CD4-positive, alpha-beta T cell (primary cell): ENCODE measurements around the gene ADGRG1. TPM values are rescaled to one million over a fixed set of nuclear protein-coding genes. Genes with fewer than 3 reads are reported as not detected.

Experiments used
- ATAC-seq: fragments of 200-7000 bp; cut with Tn5 transposase; one replicate; pipeline ENCODE4 v1.10.0; 2022; ENCODE audit warnings: mild to moderate bottlenecking; ENCODE audit not compliant: poor library complexity
- CTCF ChIA-PET: fragments of 350-600 bp; sonication (Branson Sonifier 250); formaldehyde crosslinking; loops from one replicate; lab custom pipeline; 2021; ENCODE audit warnings: antibody characterized with exemption, inconsistent platforms; lab: Charles Lee
- POLR2A ChIA-PET: fragments of 350-600 bp; sonication (Branson Sonifier 250); formaldehyde crosslinking; loops from one replicate; lab custom pipeline; 2021; ENCODE audit warnings: antibody characterized with exemption, inconsistent platforms; lab: Charles Lee
- DNase-seq, 14 experiments: peaks; one replicate each; pipeline ENCODE4 v3.0.0-alpha.2; 2013 to 2020; ENCODE audit warnings: mixed read lengths in 2 of 14
- H3K27ac ChIP-seq, 2 donors: one replicate each; pipeline versions ENCODE4 v1.5.1 to v1.7.0; 2013; ENCODE audit warnings: low read length in 2 of 2, low read depth in 1 of 2, mild to moderate bottlenecking in 1 of 2
- H3K27me3 ChIP-seq, 2 experiments: 1 replicate in 1 of 2; 2 replicates in 1 of 2; pipeline versions ENCODE4 v1.6.1 to v1.7.0; 2013; ENCODE audit warnings: low read length in 2 of 2, control low read depth in 1 of 2, mild to moderate bottlenecking in 1 of 2, moderate library complexity in 1 of 2; ENCODE audit not compliant: insufficient read depth in 2 of 2, control insufficient read depth in 1 of 2
- H3K36me3 ChIP-seq: one replicate; pipeline ENCODE4 v1.6.1; 2013; ENCODE audit warnings: low read length, control low read depth; ENCODE audit not compliant: insufficient read depth
- H3K4me1 ChIP-seq: one replicate; pipeline ENCODE4 v1.6.1; 2013; ENCODE audit warnings: low read length, control low read depth; ENCODE audit not compliant: insufficient read depth
- H3K4me3 ChIP-seq: one replicate; pipeline ENCODE4 v1.5.1; 2013; ENCODE audit warnings: mild to moderate bottlenecking, low read length, moderate library complexity
- H3K9me3 ChIP-seq, 2 experiments: 1 replicate in 1 of 2; 2 replicates in 1 of 2; pipeline versions ENCODE4 v1.6.1 to v1.7.0; 2013; ENCODE audit warnings: low read length in 2 of 2, mild to moderate bottlenecking in 2 of 2, control low read depth in 1 of 2, moderate library complexity in 1 of 2; ENCODE audit not compliant: control insufficient read depth in 1 of 2, insufficient read depth in 1 of 2
- H3K27ac Mint-ChIP-seq: one replicate; pipeline ENCODE4 v1.8.0; 2020; ENCODE audit warnings: mixed read lengths
- H3K27me3 Mint-ChIP-seq: one replicate; pipeline ENCODE4 v1.8.0; 2021; ENCODE audit warnings: mixed read lengths
- H3K36me3 Mint-ChIP-seq: one replicate; pipeline ENCODE4 v1.8.0; 2021; ENCODE audit warnings: low read depth, mixed read lengths
- H3K4me1 Mint-ChIP-seq: one replicate; pipeline ENCODE4 v1.8.0; 2021; ENCODE audit warnings: low read depth, mixed read lengths
- H3K4me3 Mint-ChIP-seq: one replicate; pipeline ENCODE4 v1.8.0; 2020; ENCODE audit warnings: mild to moderate bottlenecking, mixed read lengths
- H3K9me3 Mint-ChIP-seq: one replicate; pipeline ENCODE4 v1.8.0; 2020; ENCODE audit warnings: mixed read lengths
- CTCF ChIP-seq: fragments of 200-600 bp; IDR thresholded peaks from one replicate; pipeline ENCODE4 v1.8.0; 2022; ENCODE audit warnings: antibody characterized with exemption, mild to moderate bottlenecking
- intact Hi-C, 2 experiments: fragments of 100-400 bp; cut with DNase I in 1 of 2; cut with micrococcal nuclease in 1 of 2; formaldehyde crosslinking; loops; one replicate each; pipeline versions ENCODE4 v1.15.1 to v1.9.0; 2023 to 2025; cut with DNase I, micrococcal nuclease
- total RNA-seq, 174 experiments: library from RNA in 2 of 174; stranded (reverse) in 2 of 174; gene quantifications; one replicate each; pipeline ENCODE4 v1.2.3 and lab custom pipeline; 2021 to 2026

The ADGRG1 gene
- total RNA-seq, 2 experiments from 2014 or later: 1.8 to 2.3 TPM

GRCh38 chr16:57684626-57685358 lies 56.4 kb downstream of the ADGRG1 start:
- Histone ChIP-seq H3K9me3 (no peaks in the 10 kb centered on the region), H3K4me3 (no peak overlapping the region), H3K27me3 (no peaks in the 10 kb centered on the region), H3K4me1 (peaks cover 8% of the 10 kb centered on the region), H3K27ac (no peak overlapping the region), H3K36me3 (no peaks in the 10 kb centered on the region)
- CTCF ChIA-PET: no interaction called here
- Mint-ChIP-seq H3K36me3 (no peaks in the 10 kb centered on the region), H3K4me1 (peaks cover 7% of the 10 kb centered on the region), H3K27ac (no peak overlapping the region), H3K27me3 (no peaks in the 10 kb centered on the region), H3K4me3 (no peak overlapping the region), H3K9me3 (no peaks in the 10 kb centered on the region)
- no peak for ATAC-seq
- no peak for DNase-seq
- POLR2A ChIA-PET: no interaction called here
- intact Hi-C loops: no loop called here
- TF ChIP-seq CTCF: no peak

- no peaks in the 10 kb centered on the region for H3K27me3 Mint-ChIP-seq
- Histone ChIP-seq H3K27ac (no peak overlapping the region), H3K4me1 (peaks cover 17% of the 10 kb centered on the region), H3K4me3 (no peak overlapping the region), H3K9me3 (no peaks in the 10 kb centered on the region), H3K36me3 (no peaks in the 10 kb centered on the region), H3K27me3 (no peaks in the 10 kb centered on the region)
- peaks cover 12% of the 10 kb centered on the region for H3K4me1 Mint-ChIP-seq
- POLR2A ChIA-PET: no interaction called here
- DNase-seq (no peak), ATAC-seq (no peak)
- H3K9me3 Mint-ChIP-seq: no peaks in the 10 kb centered on the region
- TF ChIP-seq CTCF: no peak
- no peak overlapping the region for H3K4me3 Mint-ChIP-seq
- CTCF ChIA-PET: no interaction called here
- intact Hi-C loops: no loop called here
- no peak overlapping the region for H3K27ac Mint-ChIP-seq
- no peaks in the 10 kb centered on the region for H3K36me3 Mint-ChIP-seq
These were observed 57.2 kb downstream of the ADGRG1 start for GRCh38 chr16:57685633-57686032.

GRCh38 chr16:57686577-57686976 lies 58.1 kb downstream of the ADGRG1 start:
- TF ChIP-seq CTCF: no peak
- no peaks in the 10 kb centered on the region for H3K36me3 Mint-ChIP-seq
- H3K9me3 Mint-ChIP-seq: no peaks in the 10 kb centered on the region
- CTCF ChIA-PET: no interaction called here
- intact Hi-C loops: no loop called here
- H3K27me3 Mint-ChIP-seq: no peaks in the 10 kb centered on the region
- ATAC-seq: no peak
- no peak overlapping the region for H3K4me3 Mint-ChIP-seq
- Histone ChIP-seq H3K27ac (no peak overlapping the region), H3K4me3 (no peak overlapping the region), H3K9me3 (no peaks in the 10 kb centered on the region), H3K4me1 (peaks cover 17% of the 10 kb centered on the region), H3K36me3 (no peaks in the 10 kb centered on the region), H3K27me3 (no peaks in the 10 kb centered on the region)
- no peak overlapping the region for H3K27ac Mint-ChIP-seq
- H3K4me1 Mint-ChIP-seq: peaks cover 12% of the 10 kb centered on the region
- no peak for DNase-seq
- POLR2A ChIA-PET: no interaction called here
